WTC11 (cell line): Measurements from ENCODE around the gene PTPRC.

Experiments used
- CBFB ChIP-seq: sonication (generic); formaldehyde crosslinking; IDR thresholded peaks from 2 replicates; pipeline ENCODE4 v1.8.1; 2022; ENCODE audit warnings: mild to moderate bottlenecking, low read depth, missing genetic modification reagents
- ESRRA ChIP-seq: sonication (generic); formaldehyde crosslinking; IDR thresholded peaks from 2 replicates; pipeline ENCODE4 v1.8.1; 2022; ENCODE audit warnings: mild to moderate bottlenecking, missing genetic modification reagents, borderline replicate concordance
- ETV6 ChIP-seq: sonication (generic); formaldehyde crosslinking; IDR thresholded peaks from 2 replicates; pipeline ENCODE4 v1.8.1; 2022; ENCODE audit warnings: mild to moderate bottlenecking, missing genetic modification reagents
- IRF2 ChIP-seq: sonication (generic); formaldehyde crosslinking; IDR thresholded peaks from 2 replicates; pipeline ENCODE4 v1.8.0; 2022; ENCODE audit warnings: low read depth, missing genetic modification reagents, borderline replicate concordance
- JUN ChIP-seq: sonication (generic); formaldehyde crosslinking; IDR thresholded peaks from 2 replicates; pipeline ENCODE4 v1.8.0; 2023; ENCODE audit warnings: mild to moderate bottlenecking, missing genetic modification reagents
- NFYB ChIP-seq: sonication (generic); formaldehyde crosslinking; conservative IDR thresholded peaks from 2 replicates; pipeline ENCODE4 v1.8.0; 2022; ENCODE audit warnings: low read depth, missing genetic modification reagents
- SMAD4 ChIP-seq: sonication (generic); formaldehyde crosslinking; IDR thresholded peaks from 2 replicates; pipeline ENCODE4 v1.8.0; 2022; ENCODE audit warnings: mild to moderate bottlenecking, missing genetic modification reagents
- SP1 ChIP-seq: sonication (generic); formaldehyde crosslinking; conservative IDR thresholded peaks from 2 replicates; pipeline ENCODE4 v1.8.1; 2022; ENCODE audit warnings: missing genetic modification reagents
- TP53 ChIP-seq: sonication (generic); formaldehyde crosslinking; IDR thresholded peaks from 2 replicates; pipeline ENCODE4 v1.8.1; 2023; ENCODE audit warnings: mild to moderate bottlenecking, missing genetic modification reagents
- TF ChIP-seq, protein P1 (sequence below): fragments of 200-600 bp; IDR thresholded peaks from 2 replicates; pipeline ENCODE4 v1.8.0; 2022; ENCODE audit warnings: antibody characterized with exemption
- TF ChIP-seq, protein P2 (sequence below): sonication (generic); formaldehyde crosslinking; IDR thresholded peaks from 2 replicates; pipeline ENCODE4 v1.8.1; 2023; ENCODE audit warnings: mild to moderate bottlenecking, missing genetic modification reagents, moderate library complexity
- TF ChIP-seq, protein P3 (sequence below): sonication (generic); formaldehyde crosslinking; conservative IDR thresholded peaks from 2 replicates; pipeline ENCODE4 v1.8.1; 2023; ENCODE audit warnings: mild to moderate bottlenecking, low read depth, missing genetic modification reagents, moderate library complexity
- TF ChIP-seq, protein P4 (sequence below): sonication (generic); formaldehyde crosslinking; IDR thresholded peaks from 2 replicates; pipeline ENCODE4 v1.8.1; 2022; ENCODE audit warnings: low read depth, missing genetic modification reagents, borderline replicate concordance
- TF ChIP-seq, protein P5 (sequence below): sonication (generic); formaldehyde crosslinking; IDR thresholded peaks from 2 replicates; pipeline ENCODE4 v1.8.1; 2023; ENCODE audit warnings: mild to moderate bottlenecking, moderate library complexity, missing genetic modification reagents

DNA sequence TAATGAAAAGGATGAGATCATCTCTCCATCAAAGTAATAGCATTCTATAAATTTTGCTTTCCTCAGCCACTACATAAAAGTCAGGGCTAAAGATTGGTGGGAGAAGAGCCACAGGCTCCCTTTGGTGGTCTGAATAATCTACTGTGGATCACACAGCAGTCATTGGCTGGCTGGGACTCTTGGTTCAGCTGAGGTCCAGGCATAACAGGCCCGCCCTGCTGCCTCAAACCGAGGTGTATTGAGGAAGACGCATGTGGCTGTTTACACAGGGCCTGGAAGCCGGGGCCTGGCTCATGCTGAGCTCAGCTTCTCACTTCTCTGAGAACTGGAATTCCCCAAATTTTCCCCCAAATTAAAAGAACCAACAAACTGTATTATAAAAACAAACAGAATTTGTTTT lies 139.2 kb downstream of the PTPRC start:
- TF ChIP-seq, protein P1, sequence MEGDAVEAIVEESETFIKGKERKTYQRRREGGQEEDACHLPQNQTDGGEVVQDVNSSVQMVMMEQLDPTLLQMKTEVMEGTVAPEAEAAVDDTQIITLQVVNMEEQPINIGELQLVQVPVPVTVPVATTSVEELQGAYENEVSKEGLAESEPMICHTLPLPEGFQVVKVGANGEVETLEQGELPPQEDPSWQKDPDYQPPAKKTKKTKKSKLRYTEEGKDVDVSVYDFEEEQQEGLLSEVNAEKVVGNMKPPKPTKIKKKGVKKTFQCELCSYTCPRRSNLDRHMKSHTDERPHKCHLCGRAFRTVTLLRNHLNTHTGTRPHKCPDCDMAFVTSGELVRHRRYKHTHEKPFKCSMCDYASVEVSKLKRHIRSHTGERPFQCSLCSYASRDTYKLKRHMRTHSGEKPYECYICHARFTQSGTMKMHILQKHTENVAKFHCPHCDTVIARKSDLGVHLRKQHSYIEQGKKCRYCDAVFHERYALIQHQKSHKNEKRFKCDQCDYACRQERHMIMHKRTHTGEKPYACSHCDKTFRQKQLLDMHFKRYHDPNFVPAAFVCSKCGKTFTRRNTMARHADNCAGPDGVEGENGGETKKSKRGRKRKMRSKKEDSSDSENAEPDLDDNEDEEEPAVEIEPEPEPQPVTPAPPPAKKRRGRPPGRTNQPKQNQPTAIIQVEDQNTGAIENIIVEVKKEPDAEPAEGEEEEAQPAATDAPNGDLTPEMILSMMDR: no peak
- no peak for TF ChIP-seq SMAD4
- TF ChIP-seq, protein P2, sequence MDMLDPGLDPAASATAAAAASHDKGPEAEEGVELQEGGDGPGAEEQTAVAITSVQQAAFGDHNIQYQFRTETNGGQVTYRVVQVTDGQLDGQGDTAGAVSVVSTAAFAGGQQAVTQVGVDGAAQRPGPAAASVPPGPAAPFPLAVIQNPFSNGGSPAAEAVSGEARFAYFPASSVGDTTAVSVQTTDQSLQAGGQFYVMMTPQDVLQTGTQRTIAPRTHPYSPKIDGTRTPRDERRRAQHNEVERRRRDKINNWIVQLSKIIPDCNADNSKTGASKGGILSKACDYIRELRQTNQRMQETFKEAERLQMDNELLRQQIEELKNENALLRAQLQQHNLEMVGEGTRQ (CRISPR knock-in tag): no peak
- no peak for TF ChIP-seq ESRRA (CRISPR knock-in tag)
- TF ChIP-seq, protein P3, sequence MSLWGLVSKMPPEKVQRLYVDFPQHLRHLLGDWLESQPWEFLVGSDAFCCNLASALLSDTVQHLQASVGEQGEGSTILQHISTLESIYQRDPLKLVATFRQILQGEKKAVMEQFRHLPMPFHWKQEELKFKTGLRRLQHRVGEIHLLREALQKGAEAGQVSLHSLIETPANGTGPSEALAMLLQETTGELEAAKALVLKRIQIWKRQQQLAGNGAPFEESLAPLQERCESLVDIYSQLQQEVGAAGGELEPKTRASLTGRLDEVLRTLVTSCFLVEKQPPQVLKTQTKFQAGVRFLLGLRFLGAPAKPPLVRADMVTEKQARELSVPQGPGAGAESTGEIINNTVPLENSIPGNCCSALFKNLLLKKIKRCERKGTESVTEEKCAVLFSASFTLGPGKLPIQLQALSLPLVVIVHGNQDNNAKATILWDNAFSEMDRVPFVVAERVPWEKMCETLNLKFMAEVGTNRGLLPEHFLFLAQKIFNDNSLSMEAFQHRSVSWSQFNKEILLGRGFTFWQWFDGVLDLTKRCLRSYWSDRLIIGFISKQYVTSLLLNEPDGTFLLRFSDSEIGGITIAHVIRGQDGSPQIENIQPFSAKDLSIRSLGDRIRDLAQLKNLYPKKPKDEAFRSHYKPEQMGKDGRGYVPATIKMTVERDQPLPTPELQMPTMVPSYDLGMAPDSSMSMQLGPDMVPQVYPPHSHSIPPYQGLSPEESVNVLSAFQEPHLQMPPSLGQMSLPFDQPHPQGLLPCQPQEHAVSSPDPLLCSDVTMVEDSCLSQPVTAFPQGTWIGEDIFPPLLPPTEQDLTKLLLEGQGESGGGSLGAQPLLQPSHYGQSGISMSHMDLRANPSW (CRISPR knock-in tag): no peak
- TF ChIP-seq ETV6 (CRISPR knock-in tag): no peak
- TF ChIP-seq, protein P4, sequence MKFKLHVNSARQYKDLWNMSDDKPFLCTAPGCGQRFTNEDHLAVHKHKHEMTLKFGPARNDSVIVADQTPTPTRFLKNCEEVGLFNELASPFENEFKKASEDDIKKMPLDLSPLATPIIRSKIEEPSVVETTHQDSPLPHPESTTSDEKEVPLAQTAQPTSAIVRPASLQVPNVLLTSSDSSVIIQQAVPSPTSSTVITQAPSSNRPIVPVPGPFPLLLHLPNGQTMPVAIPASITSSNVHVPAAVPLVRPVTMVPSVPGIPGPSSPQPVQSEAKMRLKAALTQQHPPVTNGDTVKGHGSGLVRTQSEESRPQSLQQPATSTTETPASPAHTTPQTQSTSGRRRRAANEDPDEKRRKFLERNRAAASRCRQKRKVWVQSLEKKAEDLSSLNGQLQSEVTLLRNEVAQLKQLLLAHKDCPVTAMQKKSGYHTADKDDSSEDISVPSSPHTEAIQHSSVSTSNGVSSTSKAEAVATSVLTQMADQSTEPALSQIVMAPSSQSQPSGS (CRISPR knock-in tag): no peak
- TF ChIP-seq SP1 (CRISPR knock-in tag): no peak
- no peak for TF ChIP-seq JUN (CRISPR knock-in tag)
- TF ChIP-seq TP53: no peak
- TF ChIP-seq IRF2 (CRISPR knock-in tag): no peak
- no peak for TF ChIP-seq CBFB (CRISPR knock-in tag)
- TF ChIP-seq, protein P5, sequence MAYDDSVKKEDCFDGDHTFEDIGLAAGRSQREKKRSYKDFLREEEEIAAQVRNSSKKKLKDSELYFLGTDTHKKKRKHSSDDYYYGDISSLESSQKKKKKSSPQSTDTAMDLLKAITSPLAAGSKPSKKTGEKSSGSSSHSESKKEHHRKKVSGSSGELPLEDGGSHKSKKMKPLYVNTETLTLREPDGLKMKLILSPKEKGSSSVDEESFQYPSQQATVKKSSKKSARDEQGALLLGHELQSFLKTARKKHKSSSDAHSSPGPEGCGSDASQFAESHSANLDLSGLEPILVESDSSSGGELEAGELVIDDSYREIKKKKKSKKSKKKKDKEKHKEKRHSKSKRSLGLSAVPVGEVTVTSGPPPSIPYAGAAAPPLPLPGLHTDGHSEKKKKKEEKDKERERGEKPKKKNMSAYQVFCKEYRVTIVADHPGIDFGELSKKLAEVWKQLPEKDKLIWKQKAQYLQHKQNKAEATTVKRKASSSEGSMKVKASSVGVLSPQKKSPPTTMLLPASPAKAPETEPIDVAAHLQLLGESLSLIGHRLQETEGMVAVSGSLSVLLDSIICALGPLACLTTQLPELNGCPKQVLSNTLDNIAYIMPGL (CRISPR knock-in tag): no peak
- TF ChIP-seq NFYB (CRISPR knock-in tag): no peak
